ENCODE results near the gene PRR14.

The PRR14 gene

DNA sequence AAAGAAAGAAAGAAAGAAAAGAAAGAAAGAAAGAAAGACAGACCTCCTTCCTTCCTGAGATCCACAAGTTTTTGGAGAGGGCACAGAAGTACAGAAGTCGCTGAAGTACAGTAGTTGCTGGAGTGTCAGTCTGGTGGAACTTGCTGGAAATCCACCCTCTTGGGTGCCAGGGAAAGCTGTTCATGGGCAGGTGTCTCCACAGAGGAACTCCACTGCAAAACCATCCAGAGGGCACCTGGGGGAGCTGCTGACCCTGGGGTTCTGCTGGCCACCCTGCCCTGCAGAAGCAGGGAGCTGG is 3.5 kb upstream of the PRR14 start:
- H3K9me3 ChIP-seq, result no peaks in the 10 kb centered on the region
- no peak overlapping the region for H3K27ac ChIP-seq
- no peaks in the 10 kb centered on the region for H3K27me3 ChIP-seq
- peaks cover 17 to 18% of the 10 kb centered on the region in 2 experiments for H3K4me1 ChIP-seq (ENCODE audit: control insufficient read depth in 1 of 2, insufficient read depth in 1 of 2, low read depth in 1 of 2, low read length in 1 of 2)
- no peak overlapping the region for H3K4me3 ChIP-seq (ENCODE audit: low read depth in 1 of 2, low read length in 1 of 2)
- peaks cover 1% of the 10 kb centered on the region for H3K36me3 ChIP-seq
- TF ChIP-seq, protein P1, sequence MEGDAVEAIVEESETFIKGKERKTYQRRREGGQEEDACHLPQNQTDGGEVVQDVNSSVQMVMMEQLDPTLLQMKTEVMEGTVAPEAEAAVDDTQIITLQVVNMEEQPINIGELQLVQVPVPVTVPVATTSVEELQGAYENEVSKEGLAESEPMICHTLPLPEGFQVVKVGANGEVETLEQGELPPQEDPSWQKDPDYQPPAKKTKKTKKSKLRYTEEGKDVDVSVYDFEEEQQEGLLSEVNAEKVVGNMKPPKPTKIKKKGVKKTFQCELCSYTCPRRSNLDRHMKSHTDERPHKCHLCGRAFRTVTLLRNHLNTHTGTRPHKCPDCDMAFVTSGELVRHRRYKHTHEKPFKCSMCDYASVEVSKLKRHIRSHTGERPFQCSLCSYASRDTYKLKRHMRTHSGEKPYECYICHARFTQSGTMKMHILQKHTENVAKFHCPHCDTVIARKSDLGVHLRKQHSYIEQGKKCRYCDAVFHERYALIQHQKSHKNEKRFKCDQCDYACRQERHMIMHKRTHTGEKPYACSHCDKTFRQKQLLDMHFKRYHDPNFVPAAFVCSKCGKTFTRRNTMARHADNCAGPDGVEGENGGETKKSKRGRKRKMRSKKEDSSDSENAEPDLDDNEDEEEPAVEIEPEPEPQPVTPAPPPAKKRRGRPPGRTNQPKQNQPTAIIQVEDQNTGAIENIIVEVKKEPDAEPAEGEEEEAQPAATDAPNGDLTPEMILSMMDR (IDR thresholded peaks at IDR 0.05), result no peak

DNA sequence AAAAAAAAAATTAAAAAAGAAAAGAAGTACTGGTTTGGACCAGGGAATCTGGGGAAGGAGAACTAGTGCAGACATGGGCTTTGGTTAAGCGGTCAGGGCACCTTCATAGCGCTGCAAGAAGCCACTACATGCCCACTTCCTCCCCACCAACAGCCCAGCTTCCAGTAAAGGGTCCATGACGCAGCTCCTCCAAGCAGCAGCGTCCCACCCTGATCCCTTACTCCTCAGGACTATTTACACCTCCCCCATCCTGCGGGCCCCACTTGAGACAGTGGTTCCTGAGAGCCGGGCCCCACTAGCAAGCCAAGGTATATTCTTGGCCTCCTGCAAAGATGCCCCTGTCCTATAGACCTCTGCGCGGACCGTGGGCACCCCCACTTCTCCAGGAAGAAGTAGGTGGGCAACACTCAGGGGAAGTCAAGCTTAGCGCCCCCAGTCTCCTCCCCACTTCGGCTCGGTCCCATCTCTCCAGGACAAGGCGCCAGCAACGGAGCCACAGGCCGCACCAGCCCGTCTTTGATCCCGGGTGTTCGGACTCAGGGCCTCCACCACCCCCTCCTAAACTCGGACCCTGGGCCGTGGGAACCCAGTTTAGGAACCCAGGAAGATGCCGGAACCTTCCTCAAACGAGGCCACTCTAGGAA is 913 bp upstream of the PRR14 start:
- peaks cover 19 to 20% of the 10 kb centered on the region in 2 experiments for H3K4me1 ChIP-seq (ENCODE audit: control insufficient read depth in 1 of 2, insufficient read depth in 1 of 2, low read depth in 1 of 2, low read length in 1 of 2)
- H3K36me3 ChIP-seq, result peaks cover 27% of the 10 kb centered on the region
- H3K4me3 ChIP-seq (ENCODE audit: low read depth in 1 of 2, low read length in 1 of 2), result peak overlapping the region; percentile 89
- TF ChIP-seq, protein P1 (IDR thresholded peaks at IDR 0.05), result no peak
- no peaks in the 10 kb centered on the region for H3K9me3 ChIP-seq
- H3K27ac ChIP-seq, result peak overlapping the region; percentile 95
- H3K27me3 ChIP-seq, result no peaks in the 10 kb centered on the region

DNA sequence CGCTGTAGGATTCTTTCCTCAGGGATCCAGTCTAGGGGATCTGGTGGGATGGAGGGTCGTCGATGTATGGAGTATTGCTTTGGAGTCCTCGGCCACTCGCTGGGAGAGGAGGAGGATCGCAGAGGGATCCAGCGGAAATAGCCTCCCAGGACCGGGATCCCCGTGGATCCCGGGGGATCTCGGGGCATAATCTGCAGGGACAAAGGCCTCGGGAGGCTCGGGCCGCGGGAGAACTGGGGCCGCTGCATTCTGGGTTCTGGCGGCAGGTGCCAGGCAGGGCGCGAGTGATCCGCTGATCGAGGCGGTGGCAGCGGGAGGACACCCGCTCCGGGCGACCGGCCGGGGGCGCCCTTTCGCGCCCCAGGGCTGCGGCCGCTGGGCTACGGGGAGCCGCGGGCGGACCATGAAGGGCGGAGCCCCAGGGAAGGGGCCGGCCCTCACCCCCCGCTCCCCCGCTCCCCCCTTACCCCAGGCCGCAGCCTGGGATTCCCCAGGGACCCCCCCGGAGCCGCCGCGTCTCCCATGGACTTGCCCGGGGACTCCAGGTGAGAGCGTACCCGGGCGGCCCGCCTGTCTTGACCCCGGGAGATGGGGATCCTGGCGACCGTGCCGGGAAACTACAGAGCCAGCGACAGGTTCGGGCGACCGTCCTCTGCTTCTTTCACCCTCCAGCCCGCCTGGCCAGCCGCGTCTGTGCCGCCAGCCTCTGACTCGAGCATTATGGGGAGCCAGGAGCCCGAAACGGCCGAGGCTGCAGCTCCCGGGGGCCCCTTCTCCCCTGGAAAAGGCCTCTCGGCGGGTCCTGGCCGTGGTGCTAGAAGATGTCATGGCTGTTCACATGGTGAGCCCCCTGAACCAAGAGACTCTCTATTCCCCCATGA is 604 bp downstream of the PRR14 start:
- peak overlapping the region; percentile 95 for H3K27ac ChIP-seq
- TF ChIP-seq, protein P1 (IDR thresholded peaks at IDR 0.05), result peak; percentile 89
- H3K9me3 ChIP-seq, result no peaks in the 10 kb centered on the region
- H3K27me3 ChIP-seq, result no peaks in the 10 kb centered on the region
- H3K4me3 ChIP-seq (ENCODE audit: low read depth in 1 of 2, low read length in 1 of 2), result peak overlapping the region; percentile 89
- H3K36me3 ChIP-seq, result peaks cover 43% of the 10 kb centered on the region
- H3K4me1 ChIP-seq (ENCODE audit: control insufficient read depth in 1 of 2, insufficient read depth in 1 of 2, low read depth in 1 of 2, low read length in 1 of 2), result peaks cover 19 to 20% of the 10 kb centered on the region in 2 experiments

DNA sequence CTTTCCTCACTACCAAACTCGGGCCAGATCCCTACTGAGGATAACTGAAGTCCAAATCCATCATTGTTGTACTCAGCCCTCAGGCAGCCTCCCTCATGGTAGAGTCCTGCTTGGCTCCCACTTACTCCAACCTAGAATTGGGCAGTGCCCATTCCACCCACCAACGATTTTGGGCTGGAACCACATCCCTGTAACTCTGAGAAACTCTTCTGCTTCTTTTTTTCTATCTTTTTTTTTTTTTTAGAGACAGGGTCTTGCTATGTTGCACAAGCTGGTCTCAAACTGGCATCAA is 1.2 kb downstream of the PRR14 start:
- Histone ChIP-seq H3K4me1 (ENCODE audit: control insufficient read depth in 1 of 2, insufficient read depth in 1 of 2, low read depth in 1 of 2, low read length in 1 of 2) (peaks cover 22 to 23% of the 10 kb centered on the region in 2 experiments), H3K4me3 (ENCODE audit: low read depth in 1 of 2, low read length in 1 of 2) (peak overlapping the region; percentile 89), H3K27me3 (no peaks in the 10 kb centered on the region), H3K9me3 (no peaks in the 10 kb centered on the region), H3K27ac (peak overlapping the region; percentile 95), H3K36me3 (peaks cover 48% of the 10 kb centered on the region)
- TF ChIP-seq, protein P1 (IDR thresholded peaks at IDR 0.05), result no peak

DNA sequence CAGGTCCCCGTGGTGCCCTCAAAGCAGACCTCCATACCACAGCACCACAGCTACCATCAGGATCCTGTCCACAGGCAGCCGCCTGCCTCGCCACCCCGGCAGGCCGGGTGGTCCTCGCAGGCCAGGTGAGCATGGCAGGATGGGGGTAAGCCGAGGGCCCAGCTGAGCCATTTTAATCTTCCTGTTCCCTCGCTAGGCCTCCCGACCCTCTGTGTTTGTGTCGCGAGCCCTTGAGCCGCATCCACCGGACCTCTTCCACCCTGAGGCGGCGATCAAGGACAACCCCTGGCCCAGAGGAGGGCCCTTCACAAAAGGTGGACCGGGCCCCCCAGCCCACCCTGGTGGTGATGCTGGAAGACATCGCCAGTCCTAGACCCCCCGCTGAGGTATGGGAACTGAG is 2.0 kb downstream of the PRR14 start:
- H3K27me3 ChIP-seq, result no peaks in the 10 kb centered on the region
- H3K27ac ChIP-seq, result peak overlapping the region; percentile 95
- no peaks in the 10 kb centered on the region for H3K9me3 ChIP-seq
- H3K4me3 ChIP-seq (ENCODE audit: low read depth in 1 of 2, low read length in 1 of 2), result no peak overlapping the region
- H3K4me1 ChIP-seq (ENCODE audit: control insufficient read depth in 1 of 2, insufficient read depth in 1 of 2, low read depth in 1 of 2, low read length in 1 of 2), result peaks cover 30 to 31% of the 10 kb centered on the region in 2 experiments
- TF ChIP-seq, protein P1 (IDR thresholded peaks at IDR 0.05), result no peak
- H3K36me3 ChIP-seq, result peaks cover 54% of the 10 kb centered on the region
